Measurements from ENCODE around the gene PPP1R3G.

GRCh38 chr6:5076931-5077330 is 8.2 kb upstream of the PPP1R3G start:
- TF ChIP-seq CTCF (IDR thresholded peaks at IDR 0.05) (no peak), POLR2A (IDR thresholded peaks at IDR 0.05) (no peak)

Measured in body of pancreas (tissue), 4 donors.